GM12878 (cell line): Measurements from ENCODE around the gene GARIN3. TPM values are rescaled to one million over a fixed set of nuclear protein-coding genes. Genes with fewer than 3 reads are reported as not detected.

Experiments used
- CBFB ChIP-seq: IDR thresholded peaks from 2 replicates; pipeline ENCODE4 v1.6.1; 2016; ENCODE audit warnings: antibody characterized with exemption, low read depth
- CHD1 ChIP-seq: IDR thresholded peaks from 2 replicates; pipeline ENCODE4 v1.6.1; 2012; ENCODE audit warnings: low read depth, low read length, improper control_type of control experiment
- E4F1 ChIP-seq: fragments of 450-650 bp; IDR thresholded peaks from 2 replicates; pipeline ENCODE4 v1.6.1; 2018; ENCODE audit warnings: borderline replicate concordance, mild to moderate bottlenecking; ENCODE audit not compliant: partially characterized antibody
- NFYA ChIP-seq: IDR thresholded peaks from 2 replicates; pipeline ENCODE4 v1.6.1; 2011; ENCODE audit warnings: low read depth, mild to moderate bottlenecking, low read length, improper control_type of control experiment, borderline replicate concordance
- PKNOX1 ChIP-seq: fragments of 450-650 bp; IDR thresholded peaks from 2 replicates; pipeline ENCODE4 v1.6.1; 2016; ENCODE audit warnings: mild to moderate bottlenecking
- POU2F2 ChIP-seq: IDR thresholded peaks from 3 replicates; pipeline ENCODE4 v1.6.1; 2011; ENCODE audit warnings: low read depth, mild to moderate bottlenecking, low read length, borderline replicate concordance
- ZNF687 ChIP-seq: fragments of 450-650 bp; IDR thresholded peaks from 2 replicates; pipeline ENCODE4 v1.6.1; 2017; ENCODE audit warnings: mild to moderate bottlenecking, moderate library complexity
- polyA plus RNA-seq, 11 experiments: library from polyadenylated mRNA; depleted of rRNA in 4 of 11; unstranded in 6 of 11; stranded (reverse) in 5 of 11; fragments of >200 nt; fragmentation: Nextera tagmentation in 4 of 11; fragmentation: Illumina TruSeq in 1 of 11; extraction: Ambion mirVana in 4 of 11; extraction: Trizol in 1 of 11; gene quantifications; 1 replicate in 1 of 11; 2 replicates in 10 of 11; pipeline versions ENCODE4 v1.2.1 to v1.2.3, GENCODE V29; 2011 to 2016; ENCODE audit warnings: inconsistent platforms in 2 of 11, missing spikeins in 2 of 11, low read depth in 1 of 11
- total RNA-seq, 4 experiments: library from RNA; depleted of rRNA in 3 of 4; stranded (reverse); fragments of >200 nt in 3 of 4; fragmentation: Illumina TruSeq in 1 of 4; extraction: Trizol in 1 of 4; gene quantifications; 2 replicates each; pipeline versions ENCODE4 v1.2.1 to v1.2.3, GENCODE V29; 2013 to 2021

The GARIN3 gene
- total and polyA plus RNA-seq, 10 of the 15 experiments (the other 5 are each of a cell fraction or from before 2014, with no cell fraction given) = 0.15 TPM; not detected in 9

GRCh38 chr5:157215514-157216167 is 49.6 kb upstream of the GARIN3 start (continued):
- TF ChIP-seq E4F1 = no peak
- no peak for TF ChIP-seq PKNOX1
- TF ChIP-seq ZNF687 = no peak
- TF ChIP-seq NFYA = no peak
- no peak for TF ChIP-seq CBFB
- no peak for TF ChIP-seq CHD1
- TF ChIP-seq POU2F2 = no peak
